Neural progenitor cell (in vitro differentiated cells): ENCODE results near the gene DNASE2B.

Experiments used
- EZH2 ChIP-seq: fragments of 200-600 bp; sonication (generic); IDR thresholded peaks from 2 replicates; pipeline ENCODE4 v1.6.1; 2017; ENCODE audit warnings: antibody characterized with exemption, mild to moderate bottlenecking, moderate library complexity
- TF ChIP-seq, protein P1 (sequence below): fragments of 200-600 bp; sonication (generic); IDR thresholded peaks from 2 replicates; pipeline ENCODE4 v1.5.1; 2017; ENCODE audit warnings: antibody characterized with exemption, mild to moderate bottlenecking

DNA sequence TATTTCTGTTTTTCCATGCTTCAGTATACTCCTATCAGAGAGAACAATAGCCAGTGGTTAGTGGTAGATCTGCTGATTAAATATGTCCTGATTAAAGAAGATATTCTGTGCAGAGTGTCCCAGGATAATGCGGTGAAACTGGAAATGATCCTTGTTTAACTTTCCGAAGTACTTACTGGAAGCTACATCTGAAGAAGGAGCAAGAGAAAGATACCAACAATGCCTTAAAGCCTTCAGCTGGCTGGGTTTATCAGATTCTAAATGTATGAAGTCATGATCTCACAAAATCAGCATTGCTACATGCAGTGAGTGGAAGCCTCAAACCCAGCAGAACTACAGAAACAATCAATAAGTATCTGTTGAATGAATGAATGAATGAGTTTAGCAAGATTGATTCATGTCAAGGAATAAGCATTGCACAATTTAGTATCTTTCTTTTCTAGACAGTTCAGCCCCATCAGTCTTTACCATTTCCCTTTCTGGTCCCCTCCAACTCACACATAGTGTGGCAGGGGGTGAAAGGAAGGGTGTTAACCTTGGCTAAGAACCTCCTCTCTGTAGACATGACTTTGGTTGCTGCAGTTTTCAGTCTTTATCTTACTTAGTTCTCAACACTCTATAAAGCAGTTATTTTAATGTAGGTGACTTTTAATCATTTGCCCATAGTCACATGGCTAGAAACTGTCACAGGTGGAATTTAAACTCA, 24.7 kb upstream of the DNASE2B start:
- no peak for TF ChIP-seq EZH2
- TF ChIP-seq, protein P1, sequence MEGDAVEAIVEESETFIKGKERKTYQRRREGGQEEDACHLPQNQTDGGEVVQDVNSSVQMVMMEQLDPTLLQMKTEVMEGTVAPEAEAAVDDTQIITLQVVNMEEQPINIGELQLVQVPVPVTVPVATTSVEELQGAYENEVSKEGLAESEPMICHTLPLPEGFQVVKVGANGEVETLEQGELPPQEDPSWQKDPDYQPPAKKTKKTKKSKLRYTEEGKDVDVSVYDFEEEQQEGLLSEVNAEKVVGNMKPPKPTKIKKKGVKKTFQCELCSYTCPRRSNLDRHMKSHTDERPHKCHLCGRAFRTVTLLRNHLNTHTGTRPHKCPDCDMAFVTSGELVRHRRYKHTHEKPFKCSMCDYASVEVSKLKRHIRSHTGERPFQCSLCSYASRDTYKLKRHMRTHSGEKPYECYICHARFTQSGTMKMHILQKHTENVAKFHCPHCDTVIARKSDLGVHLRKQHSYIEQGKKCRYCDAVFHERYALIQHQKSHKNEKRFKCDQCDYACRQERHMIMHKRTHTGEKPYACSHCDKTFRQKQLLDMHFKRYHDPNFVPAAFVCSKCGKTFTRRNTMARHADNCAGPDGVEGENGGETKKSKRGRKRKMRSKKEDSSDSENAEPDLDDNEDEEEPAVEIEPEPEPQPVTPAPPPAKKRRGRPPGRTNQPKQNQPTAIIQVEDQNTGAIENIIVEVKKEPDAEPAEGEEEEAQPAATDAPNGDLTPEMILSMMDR: no peak
